Upper lobe of right lung (tissue), 1 donor: ENCODE measurements around the gene BMX. TPM values are rescaled to one million over a fixed set of nuclear protein-coding genes. Genes with fewer than 3 reads are reported as not detected.

ENCODE experiments used
- ATAC-seq: fragments of 200-7000 bp; cut with Tn5 transposase; one replicate; pipeline ENCODE4 v1.9.1; 2020; ENCODE audit warnings: mild to moderate bottlenecking, moderate library complexity
- DNase-seq: peaks from one replicate; pipeline ENCODE4 v3.0.0-alpha.2; 2020
- H3K27ac ChIP-seq: fragments of 200-600 bp; one replicate; pipeline ENCODE4 v1.8.0; 2022
- H3K27me3 ChIP-seq: fragments of 200-600 bp; one replicate; pipeline ENCODE4 v1.8.0; 2022; ENCODE audit warnings: mild to moderate bottlenecking
- H3K36me3 ChIP-seq: fragments of 200-600 bp; one replicate; pipeline ENCODE4 v1.8.0; 2022
- H3K4me1 ChIP-seq: fragments of 200-600 bp; one replicate; pipeline ENCODE4 v1.8.0; 2022
- H3K4me3 ChIP-seq: fragments of 200-600 bp; one replicate; pipeline ENCODE4 v1.8.0; 2022; ENCODE audit warnings: mild to moderate bottlenecking
- H3K9me3 ChIP-seq: fragments of 200-600 bp; one replicate; pipeline ENCODE4 v1.8.0; 2022
- CTCF ChIP-seq: fragments of 200-600 bp; IDR thresholded peaks from one replicate; pipeline ENCODE4 v1.8.0; 2022; ENCODE audit warnings: antibody characterized with exemption
- intact Hi-C: fragments of 100-400 bp; cut with DNase I; formaldehyde crosslinking; loops from one replicate; pipeline ENCODE4 v1.11.0; 2022
- total RNA-seq: library from RNA; stranded (reverse); fragmentation: NEBNext Ultra II Directional; extraction: Animal tissue kit (Norgen Biotek cat#: 25700); gene quantifications from one replicate; pipeline ENCODE4 v1.2.1, GENCODE V29; 2021
- donor health status: DM: no; HTN: yes; CAD: no; lungs with severe emphysema.

Gene BMX
- total RNA-seq, 1 donor from 2014 or later: 3.6 TPM

DNA sequence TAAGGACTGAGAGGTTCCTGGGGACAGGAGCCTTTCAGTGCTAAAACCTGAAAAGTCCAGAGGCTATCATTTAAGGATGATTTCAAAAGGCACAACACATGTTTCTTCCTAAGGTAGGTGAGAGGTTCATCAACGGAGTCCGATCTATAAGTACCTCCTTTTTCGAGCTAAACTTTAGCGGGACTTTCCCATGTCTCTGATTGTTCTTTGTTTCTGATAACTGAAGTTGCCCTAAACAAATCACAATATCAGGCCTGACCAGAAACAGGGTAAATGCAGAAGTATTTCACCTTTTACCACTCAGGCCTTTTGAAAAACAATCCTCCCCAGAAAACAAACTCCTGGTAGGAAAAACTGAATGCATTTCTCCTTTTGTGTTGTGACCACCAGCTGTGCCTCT is 25.1 kb upstream of the BMX start:
- no peaks in the 10 kb centered on the region for H3K9me3 ChIP-seq
- H3K27me3 ChIP-seq: no peaks in the 10 kb centered on the region
- no peak overlapping the region for H3K27ac ChIP-seq
- intact Hi-C loops: no loop called here
- no peak for TF ChIP-seq CTCF
- no peak overlapping the region for H3K4me3 ChIP-seq
- DNase-seq (no peak), ATAC-seq (no peak)
- no peaks in the 10 kb centered on the region for H3K4me1 ChIP-seq
- no peaks in the 10 kb centered on the region for H3K36me3 ChIP-seq

- DNase-seq: no peak
- intact Hi-C loops: no loop called here
- Histone ChIP-seq H3K36me3 (no peaks in the 10 kb centered on the region), H3K27me3 (no peaks in the 10 kb centered on the region), H3K9me3 (no peaks in the 10 kb centered on the region), H3K4me1 (no peaks in the 10 kb centered on the region), H3K4me3 (no peak overlapping the region), H3K27ac (no peak overlapping the region)
- no peak for TF ChIP-seq CTCF
- no peak for ATAC-seq
Observed at GRCh38 chrX:15483891-15484290, 16.7 kb upstream of the BMX start.

GRCh38 chrX:15492469-15492868 is 8.1 kb upstream of the BMX start:
- intact Hi-C loops: no loop called here
- Histone ChIP-seq H3K27ac (peak overlapping the region; percentile 76), H3K9me3 (no peaks in the 10 kb centered on the region), H3K27me3 (no peaks in the 10 kb centered on the region), H3K4me1 (no peaks in the 10 kb centered on the region), H3K36me3 (no peaks in the 10 kb centered on the region), H3K4me3 (peak overlapping the region; percentile 59)
- DNase-seq: no peak
- TF ChIP-seq CTCF: no peak
- ATAC-seq: no peak

DNA sequence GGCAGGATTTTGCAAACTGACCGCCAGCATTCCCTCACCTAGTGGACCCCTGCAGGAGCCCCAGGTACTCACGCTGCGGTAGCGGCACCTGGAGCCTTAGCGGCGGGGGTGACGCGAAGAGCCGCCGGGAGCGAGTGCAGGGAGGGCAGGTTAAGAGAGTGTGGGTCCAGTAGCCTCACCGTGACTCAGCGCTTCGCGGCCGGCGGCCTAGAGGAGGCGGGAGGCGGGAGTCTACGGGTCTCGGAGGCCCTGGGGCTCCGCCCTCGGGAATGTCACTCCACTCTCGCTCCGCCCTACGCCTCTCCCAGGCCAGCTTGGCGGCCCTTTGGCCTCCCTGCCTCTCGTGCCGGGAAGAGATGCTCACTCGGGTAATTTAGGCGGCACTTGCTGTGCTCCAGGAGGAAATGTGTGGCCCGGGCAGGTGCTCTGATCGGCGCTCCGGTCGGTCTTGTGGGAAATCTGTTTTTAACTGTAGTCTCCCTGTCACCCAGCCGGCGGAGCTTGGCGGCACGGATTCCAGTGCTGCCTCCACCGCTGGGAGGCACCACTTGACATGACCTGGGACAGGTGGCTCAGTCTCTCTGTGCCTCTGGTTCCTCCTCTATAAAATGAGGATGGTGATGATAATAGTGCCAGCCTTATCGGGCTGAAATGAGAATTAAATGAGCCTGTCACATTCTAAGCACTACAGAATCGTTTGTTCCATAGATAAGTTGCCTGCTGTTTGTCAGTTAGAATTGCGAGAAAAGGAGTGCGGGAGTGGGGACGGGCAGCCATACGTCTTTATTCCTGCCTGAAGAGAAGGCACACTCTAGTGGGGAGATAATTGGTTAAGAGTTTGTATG is 7.3 kb upstream of the BMX start, which contains the start of gene PIR:
Gene PIR (minus strand): TSS at position 216 of the 845 bp plus-strand sequence. CDS start 2,076 bp downstream, outside the sequence.
- intact Hi-C loops: no loop called here
- TF ChIP-seq CTCF: peak; percentile 36
- H3K4me1 ChIP-seq: no peaks in the 10 kb centered on the region
- peak within 1 kb of the TSS; percentile 59 for H3K4me3 ChIP-seq
- peak; percentile 100 for ATAC-seq
- H3K36me3 ChIP-seq: no peaks in the 10 kb centered on the region
- DNase-seq: peak; percentile 94
- no peaks in the 10 kb centered on the region for H3K9me3 ChIP-seq
- H3K27me3 ChIP-seq: no peaks in the 10 kb centered on the region
- peak within 1 kb of the TSS; percentile 76 for H3K27ac ChIP-seq

- Histone ChIP-seq H3K9me3 (no peaks in the 10 kb centered on the region), H3K27ac (no peak overlapping the region), H3K27me3 (no peaks in the 10 kb centered on the region), H3K36me3 (no peaks in the 10 kb centered on the region), H3K4me1 (no peaks in the 10 kb centered on the region), H3K4me3 (no peak overlapping the region)
- DNase-seq (no peak), ATAC-seq (no peak)
- TF ChIP-seq CTCF: no peak
- intact Hi-C loops: no loop called here
Observed at GRCh38 chrX:15495801-15496200, 4.8 kb upstream of the BMX start.
